Lung (tissue), 12 donors: ENCODE data around the gene DNAAF5. TPM values are rescaled to one million over a fixed set of nuclear protein-coding genes. Genes with fewer than 3 reads are reported as not detected.

ENCODE experiments used
- ATAC-seq: fragments of 200-7000 bp; cut with Tn5 transposase; one replicate; pipeline ENCODE4 v1.9.1; 2020; ENCODE audit warnings: moderate number of reproducible peaks; ENCODE audit not compliant: insufficient read depth, low FRiP score
- DNase-seq, 3 donors: peaks; one replicate each; pipeline ENCODE4 v3.0.0-alpha.2; 2013 to 2017
- H3K27ac ChIP-seq, 2 donors: one replicate each; pipeline ENCODE4 v1.5.1; 2013; ENCODE audit warnings: mild to moderate bottlenecking in 2 of 2, moderate library complexity in 2 of 2, control low read depth in 1 of 2, inconsistent platforms in 1 of 2, low read depth in 1 of 2, low read length in 1 of 2
- H3K27me3 ChIP-seq, 3 donors: one replicate each; pipeline ENCODE4 v1.5.1; 2013; ENCODE audit warnings: low read length in 2 of 3; ENCODE audit not compliant: control insufficient read depth in 3 of 3, insufficient read depth in 3 of 3
- H3K36me3 ChIP-seq, 4 donors: one replicate each; pipeline ENCODE4 v1.5.1; 2013; ENCODE audit warnings: low read length in 4 of 4, mild to moderate bottlenecking in 1 of 4, moderate library complexity in 1 of 4; ENCODE audit not compliant: control insufficient read depth in 4 of 4, insufficient read depth in 4 of 4
- H3K4me1 ChIP-seq, 5 donors: one replicate each; pipeline ENCODE4 v1.5.1; 2013; ENCODE audit warnings: low read length in 5 of 5, mild to moderate bottlenecking in 2 of 5, moderate library complexity in 1 of 5; ENCODE audit not compliant: control insufficient read depth in 5 of 5, insufficient read depth in 5 of 5
- H3K4me3 ChIP-seq: one replicate; pipeline ENCODE4 v1.5.1; 2013; ENCODE audit warnings: mild to moderate bottlenecking, control low read depth, moderate library complexity
- H3K9ac ChIP-seq, 2 donors: one replicate each; pipeline ENCODE4 v1.5.1; 2013; ENCODE audit warnings: low read length in 2 of 2, control low read depth in 1 of 2; ENCODE audit not compliant: insufficient read depth in 1 of 2
- H3K9me3 ChIP-seq, 4 donors: one replicate each; pipeline ENCODE4 v1.5.1; 2013; ENCODE audit warnings: low read length in 3 of 4, mild to moderate bottlenecking in 1 of 4, moderate library complexity in 1 of 4; ENCODE audit not compliant: control insufficient read depth in 4 of 4, insufficient read depth in 3 of 4
- CTCF ChIP-seq: IDR thresholded peaks from 2 replicates; pipeline ENCODE4 v1.5.1; 2012; ENCODE audit warnings: mild to moderate bottlenecking; ENCODE audit errors: control extremely low read depth, extremely low read depth
- WGBS, 2 donors: extraction: QIAGEN DNeasy Blood & Tissue Kit; methylation state at CpG; one replicate each; pipeline ENCODE4 v1.1.7; 2013; 5-methylcytosine and 5-hydroxymethylcytosine counted together
- polyA plus RNA-seq, 2 donors: library from polyadenylated mRNA; stranded (reverse); fragments of 200-250 nt; gene quantifications; one replicate each; pipeline ENCODE4 v1.2.1, GENCODE V29; 2013
- total RNA-seq, 2 donors: library from RNA; depleted of rRNA in 1 of 2; stranded (reverse); fragments of >200 nt in 1 of 2; gene quantifications; one replicate each; pipeline ENCODE4 v1.2.1, GENCODE V29; 2014 to 2021
- donor health status: control.
- donor health status: control.
- donor health status: Bipolar disorder and iron deficiency.
- donor health status: healthy.
- donor health status: DM: yes; HTN: yes; CAD: no.

The DNAAF5 gene
- total and polyA plus RNA-seq, 4 donors = 10.2 to 30.2 (median 18.6) TPM

- peaks cover 13 to 36% (median 20%) of the 10 kb centered on the region in 4 donors for H3K36me3 ChIP-seq
- H3K9ac ChIP-seq = no peak overlapping the region
- DNase-seq (peak in 2 of 3 donors; percentile 16 to 26), ATAC-seq (no peak)
- no peaks in the 10 kb centered on the region for H3K27me3 ChIP-seq
- no peak for TF ChIP-seq CTCF
- no peak overlapping the region for H3K27ac ChIP-seq
- no peaks in the 10 kb centered on the region for H3K9me3 ChIP-seq
- H3K4me3 ChIP-seq = no peak overlapping the region
- 86 to 91% methylated on average over 36 of the region's 36 CpGs for WGBS, 2 donors
- H3K4me1 ChIP-seq = peaks cover 6 to 23% (median 15%) of the 10 kb centered on the region in 5 donors
Measured at GRCh38 chr7:768881-769504, 42.5 kb downstream of the DNAAF5 start.

- TF ChIP-seq CTCF = no peak
- Histone ChIP-seq H3K4me1 (peaks cover 6 to 23% (median 15%) of the 10 kb centered on the region in 5 donors), H3K9ac (no peak overlapping the region), H3K9me3 (no peaks in the 10 kb centered on the region), H3K27me3 (no peaks in the 10 kb centered on the region), H3K4me3 (no peak overlapping the region), H3K27ac (peak overlapping the region in 1 of 2 donors; percentile 49), H3K36me3 (peaks cover 6 to 29% (median 14%) of the 10 kb centered on the region in 4 donors)
- ATAC-seq = no peak
- no peak for DNase-seq
- WGBS, 2 donors = 92 to 95% methylated on average over 14 of the region's 14 CpGs
Measured at GRCh38 chr7:770336-770735, 43.8 kb downstream of the DNAAF5 start.

- Histone ChIP-seq H3K36me3 (peaks cover 2 to 29% (median 14%) of the 10 kb centered on the region in 4 donors), H3K27me3 (no peaks in the 10 kb centered on the region), H3K9ac (peak overlapping the region in 1 of 2 donors; percentile 30), H3K4me1 (peaks cover 6 to 23% (median 15%) of the 10 kb centered on the region in 5 donors), H3K27ac (peak overlapping the region in 1 of 2 donors; percentile 10), H3K4me3 (no peak overlapping the region), H3K9me3 (no peaks in the 10 kb centered on the region)
- WGBS, 2 donors = 59 to 71% methylated on average over 7 of the region's 7 CpGs
- peak; percentile 45 to 52 (median 51) for DNase-seq
- ATAC-seq = no peak
- no peak for TF ChIP-seq CTCF
Measured at GRCh38 chr7:770741-771166, 44.3 kb downstream of the DNAAF5 start.
